Astrocyte (in vitro differentiated cells and primary cell): ENCODE measurements around the gene LIPE. TPM values are rescaled to one million over a fixed set of nuclear protein-coding genes. Genes with fewer than 3 reads are reported as not detected.

ENCODE experiments used
- DNase-seq: peaks from one replicate; pipeline ENCODE4 v3.0.0-alpha.2; 2010; ENCODE audit warnings: low read depth
- FAIRE-seq: peaks from 2 replicates; lab custom pipeline; 2011; peaks lifted over from hg19 to GRCh38; lab: Jason Lieb, UNC
- H2AFZ ChIP-seq: 2 replicates; pipeline ENCODE4 v1.6.0; 2012; ENCODE audit warnings: low read depth, low read length, inconsistent platforms
- H3K27ac ChIP-seq: 2 replicates; pipeline ENCODE4 v1.5.1; 2011; ENCODE audit warnings: low read depth, low read length, inconsistent platforms
- H3K27me3 ChIP-seq: 2 replicates; pipeline ENCODE4 v1.6.0; 2011; ENCODE audit warnings: low read length, inconsistent platforms; ENCODE audit not compliant: insufficient read depth
- H3K36me3 ChIP-seq: 2 replicates; pipeline ENCODE4 v1.5.1; 2011; ENCODE audit warnings: low read length, inconsistent platforms; ENCODE audit not compliant: insufficient read depth
- H3K4me1 ChIP-seq: 2 replicates; pipeline ENCODE4 v1.5.1; 2011; ENCODE audit warnings: low read length, inconsistent platforms; ENCODE audit not compliant: insufficient read depth
- H3K4me2 ChIP-seq: 2 replicates; pipeline ENCODE4 v1.6.0; 2012; ENCODE audit warnings: low read length, inconsistent platforms
- H3K4me3 ChIP-seq: 2 replicates; pipeline ENCODE4 v1.5.1; 2011; ENCODE audit warnings: low read depth, mild to moderate bottlenecking, low read length, inconsistent platforms; ENCODE audit not compliant: insufficient read depth
- H3K79me2 ChIP-seq: 2 replicates; pipeline ENCODE4 v1.6.0; 2012; ENCODE audit warnings: mild to moderate bottlenecking, low read length, inconsistent platforms; ENCODE audit not compliant: insufficient read depth
- H3K9ac ChIP-seq: 2 replicates; pipeline ENCODE4 v1.6.0; 2012; ENCODE audit warnings: mild to moderate bottlenecking, low read length, inconsistent platforms
- H3K9me3 ChIP-seq: 2 replicates; pipeline ENCODE4 v1.5.1; 2012; ENCODE audit warnings: low read depth, mild to moderate bottlenecking, low read length, inconsistent platforms; ENCODE audit not compliant: insufficient read depth
- H4K20me1 ChIP-seq: 2 replicates; pipeline ENCODE4 v1.6.0; 2012; ENCODE audit warnings: low read length, inconsistent platforms; ENCODE audit not compliant: insufficient read depth
- H3K27ac Mint-ChIP-seq: one replicate; pipeline ENCODE4 v1.8.0; 2021; ENCODE audit warnings: mild to moderate bottlenecking, mixed read lengths; ENCODE audit not compliant: unreplicated experiment
- H3K27me3 Mint-ChIP-seq: one replicate; pipeline ENCODE4 v1.8.0; 2021; ENCODE audit warnings: low read depth, mixed read lengths; ENCODE audit not compliant: unreplicated experiment
- H3K36me3 Mint-ChIP-seq: one replicate; pipeline ENCODE4 v1.8.0; 2021; ENCODE audit warnings: low read depth, mixed read lengths; ENCODE audit not compliant: unreplicated experiment
- H3K4me1 Mint-ChIP-seq: one replicate; pipeline ENCODE4 v1.8.0; 2021; ENCODE audit warnings: low read depth, mixed read lengths; ENCODE audit not compliant: unreplicated experiment
- H3K4me3 Mint-ChIP-seq: one replicate; pipeline ENCODE4 v1.8.0; 2021; ENCODE audit warnings: mild to moderate bottlenecking, moderate library complexity, mixed read lengths; ENCODE audit not compliant: unreplicated experiment
- H3K9me3 Mint-ChIP-seq: one replicate; pipeline ENCODE4 v1.8.0; 2021; ENCODE audit warnings: mild to moderate bottlenecking, mixed read lengths; ENCODE audit not compliant: unreplicated experiment
- CTCF ChIP-seq: IDR thresholded peaks from 2 replicates; pipeline ENCODE4 v1.5.1; 2011; ENCODE audit warnings: low read depth, mild to moderate bottlenecking, inconsistent platforms, low read length, moderate library complexity; ENCODE audit not compliant: insufficient read depth
- EZH2 ChIP-seq: IDR thresholded peaks from 2 replicates; pipeline ENCODE4 v1.6.1; 2012; ENCODE audit warnings: mild to moderate bottlenecking, low read length, inconsistent platforms; ENCODE audit not compliant: insufficient read depth
- total RNA-seq: library from RNA; stranded (reverse); gene quantifications from 2 replicates; pipeline ENCODE4 v1.2.1, GENCODE V29; 2021

The LIPE gene
- total RNA-seq, 1 donor from 2014 or later: 2.0 TPM

GRCh38 chr19:42406111-42406510, 21.1 kb downstream of the LIPE start:
- DNase-seq: no peak
- H3K27ac Mint-ChIP-seq: no peak overlapping the region
- H3K4me1 ChIP-seq: peaks cover 7% of the 10 kb centered on the region
- H3K9me3 Mint-ChIP-seq: no peaks in the 10 kb centered on the region
- H3K36me3 Mint-ChIP-seq: peaks cover 3% of the 10 kb centered on the region
- no peaks in the 10 kb centered on the region for H3K9me3 ChIP-seq
- H3K4me1 Mint-ChIP-seq: peaks cover 15% of the 10 kb centered on the region
- no peaks in the 10 kb centered on the region for H3K36me3 ChIP-seq
- H3K9ac ChIP-seq: no peak overlapping the region
- no peak overlapping the region for H3K4me3 ChIP-seq
- peaks cover 4% of the 10 kb centered on the region for H3K27me3 Mint-ChIP-seq
- H3K4me3 Mint-ChIP-seq: no peak overlapping the region
- TF ChIP-seq CTCF: no peak
- no peak for TF ChIP-seq EZH2
- FAIRE-seq: no peak
- no peaks in the 10 kb centered on the region for H3K27me3 ChIP-seq
- H2AFZ ChIP-seq: no peak overlapping the region
- no peak overlapping the region for H3K27ac ChIP-seq
- H3K79me2 ChIP-seq: no peaks in the 10 kb centered on the region
- H3K4me2 ChIP-seq: no peak overlapping the region
- H4K20me1 ChIP-seq: peaks cover 10% of the 10 kb centered on the region

GRCh38 chr19:42403586-42403985, 23.6 kb downstream of the LIPE start:
- DNase-seq: no peak
- Mint-ChIP-seq H3K27ac (no peak overlapping the region), H3K9me3 (no peaks in the 10 kb centered on the region), H3K4me1 (peaks cover 9% of the 10 kb centered on the region), H3K4me3 (no peak overlapping the region), H3K36me3 (peaks cover 4% of the 10 kb centered on the region), H3K27me3 (peaks cover 2% of the 10 kb centered on the region)
- H3K4me2 ChIP-seq: no peak overlapping the region
- peaks cover 7% of the 10 kb centered on the region for H3K4me1 ChIP-seq
- no peaks in the 10 kb centered on the region for H3K79me2 ChIP-seq
- no peak overlapping the region for H2AFZ ChIP-seq
- no peaks in the 10 kb centered on the region for H3K9me3 ChIP-seq
- no peak for FAIRE-seq
- H3K36me3 ChIP-seq: no peaks in the 10 kb centered on the region
- no peaks in the 10 kb centered on the region for H3K27me3 ChIP-seq
- TF ChIP-seq EZH2 (no peak), CTCF (no peak)
- no peak overlapping the region for H3K9ac ChIP-seq
- H4K20me1 ChIP-seq: peaks cover 14% of the 10 kb centered on the region
- no peak overlapping the region for H3K4me3 ChIP-seq
- no peak overlapping the region for H3K27ac ChIP-seq

- Mint-ChIP-seq H3K4me1 (peaks cover 13% of the 10 kb centered on the region), H3K4me3 (peak overlapping the region; percentile 86), H3K36me3 (peaks cover 1% of the 10 kb centered on the region), H3K9me3 (no peaks in the 10 kb centered on the region), H3K27ac (peak overlapping the region; percentile 34), H3K27me3 (no peaks in the 10 kb centered on the region)
- H3K27me3 ChIP-seq: no peaks in the 10 kb centered on the region
- H4K20me1 ChIP-seq: peaks cover 14% of the 10 kb centered on the region
- H2AFZ ChIP-seq: no peak overlapping the region
- H3K4me1 ChIP-seq: peaks cover 12% of the 10 kb centered on the region
- H3K79me2 ChIP-seq: peaks cover 3% of the 10 kb centered on the region
- FAIRE-seq (no peak), DNase-seq (no peak)
- TF ChIP-seq EZH2: no peak
- peak overlapping the region; percentile 92 for H3K4me2 ChIP-seq
- no peaks in the 10 kb centered on the region for H3K36me3 ChIP-seq
- H3K9ac ChIP-seq: peak overlapping the region; percentile 61
- H3K27ac ChIP-seq: no peak overlapping the region
- peak overlapping the region; percentile 43 for H3K4me3 ChIP-seq
- H3K9me3 ChIP-seq: no peaks in the 10 kb centered on the region
These were observed 24.6 kb downstream of the LIPE start for GRCh38 chr19:42402376-42403116.
